Activated CD4-positive, CD25-positive, alpha-beta regulatory T cell treated with anti-CD3 and anti-CD28 coated beads, Interleukin-2, amount 50 U/mL, for 24 hours (primary cell): ENCODE measurements around the gene FAM78A.
"Not testable (repeated sequence)": the region's sequence is repeated elsewhere in the genome, so short reads cannot be mapped to it uniquely, and the experiment has no call there.

ENCODE experiments used
- ATAC-seq, 2 donors: fragments of 150-1000 bp; cut with Tn5 transposase; one replicate each; pipeline ENCODE4 v1.10.0; 2021; ENCODE audit warnings: mild to moderate bottlenecking in 1 of 2, moderate library complexity in 1 of 2

Gene FAM78A

GRCh38 chr9:131280660-131281059 is 4.3 kb upstream of the FAM78A start:
- no peak for ATAC-seq

GRCh38 chr9:131279863-131280570 is 3.7 kb upstream of the FAM78A start:
- ATAC-seq: no peak

GRCh38 chr9:131279196-131279862 is 3.0 kb upstream of the FAM78A start:
- ATAC-seq: no peak

GRCh38 chr9:131278702-131279111 is 2.4 kb upstream of the FAM78A start:
- no peak for ATAC-seq

- ATAC-seq: peak; percentile 62 to 65
Observed at GRCh38 chr9:131277910-131278701, 1.8 kb upstream of the FAM78A start.

GRCh38 chr9:131277287-131277909 is 1.1 kb upstream of the FAM78A start:
- ATAC-seq: peak; percentile 2 to 4

- ATAC-seq: peak; percentile 30 to 41
Observed at GRCh38 chr9:131276891-131277286, 579 bp upstream of the FAM78A start.

- ATAC-seq: no peak
Observed at GRCh38 chr9:131275332-131276093, 797 bp downstream of the FAM78A start.

- peak; percentile 15 for ATAC-seq
Observed at GRCh38 chr9:131274674-131275331, 1.5 kb downstream of the FAM78A start.

- no peak for ATAC-seq
Observed at GRCh38 chr9:131273856-131274673, 2.2 kb downstream of the FAM78A start.

GRCh38 chr9:131273146-131273855 is 3.0 kb downstream of the FAM78A start:
- ATAC-seq: no peak

GRCh38 chr9:131272212-131272611 is 4.1 kb downstream of the FAM78A start:
- ATAC-seq: no peak

- no peak for ATAC-seq
Observed at GRCh38 chr9:131271506-131271931, 4.8 kb downstream of the FAM78A start.

GRCh38 chr9:131271016-131271273 is 5.4 kb downstream of the FAM78A start:
- ATAC-seq: not testable (repeated sequence)

GRCh38 chr9:131270171-131271015 is 5.9 kb downstream of the FAM78A start:
- ATAC-seq: no peak

- peak; percentile 29 to 32 for ATAC-seq
Observed at GRCh38 chr9:131266266-131267229, 9.8 kb downstream of the FAM78A start.

- peak; percentile 11 to 15 for ATAC-seq
Observed at GRCh38 chr9:131264231-131264630, 12.1 kb downstream of the FAM78A start.

GRCh38 chr9:131263701-131264100 is 12.6 kb downstream of the FAM78A start:
- no peak for ATAC-seq
